ENCODE measurements around the gene PAMR1. TPM values are rescaled to one million over a fixed set of nuclear protein-coding genes. Genes with fewer than 3 reads are reported as not detected.

PAMR1 gene, protein sequence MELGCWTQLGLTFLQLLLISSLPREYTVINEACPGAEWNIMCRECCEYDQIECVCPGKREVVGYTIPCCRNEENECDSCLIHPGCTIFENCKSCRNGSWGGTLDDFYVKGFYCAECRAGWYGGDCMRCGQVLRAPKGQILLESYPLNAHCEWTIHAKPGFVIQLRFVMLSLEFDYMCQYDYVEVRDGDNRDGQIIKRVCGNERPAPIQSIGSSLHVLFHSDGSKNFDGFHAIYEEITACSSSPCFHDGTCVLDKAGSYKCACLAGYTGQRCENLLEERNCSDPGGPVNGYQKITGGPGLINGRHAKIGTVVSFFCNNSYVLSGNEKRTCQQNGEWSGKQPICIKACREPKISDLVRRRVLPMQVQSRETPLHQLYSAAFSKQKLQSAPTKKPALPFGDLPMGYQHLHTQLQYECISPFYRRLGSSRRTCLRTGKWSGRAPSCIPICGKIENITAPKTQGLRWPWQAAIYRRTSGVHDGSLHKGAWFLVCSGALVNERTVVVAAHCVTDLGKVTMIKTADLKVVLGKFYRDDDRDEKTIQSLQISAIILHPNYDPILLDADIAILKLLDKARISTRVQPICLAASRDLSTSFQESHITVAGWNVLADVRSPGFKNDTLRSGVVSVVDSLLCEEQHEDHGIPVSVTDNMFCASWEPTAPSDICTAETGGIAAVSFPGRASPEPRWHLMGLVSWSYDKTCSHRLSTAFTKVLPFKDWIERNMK
- total RNA-seq, result not detected in 2 replicates

DNA sequence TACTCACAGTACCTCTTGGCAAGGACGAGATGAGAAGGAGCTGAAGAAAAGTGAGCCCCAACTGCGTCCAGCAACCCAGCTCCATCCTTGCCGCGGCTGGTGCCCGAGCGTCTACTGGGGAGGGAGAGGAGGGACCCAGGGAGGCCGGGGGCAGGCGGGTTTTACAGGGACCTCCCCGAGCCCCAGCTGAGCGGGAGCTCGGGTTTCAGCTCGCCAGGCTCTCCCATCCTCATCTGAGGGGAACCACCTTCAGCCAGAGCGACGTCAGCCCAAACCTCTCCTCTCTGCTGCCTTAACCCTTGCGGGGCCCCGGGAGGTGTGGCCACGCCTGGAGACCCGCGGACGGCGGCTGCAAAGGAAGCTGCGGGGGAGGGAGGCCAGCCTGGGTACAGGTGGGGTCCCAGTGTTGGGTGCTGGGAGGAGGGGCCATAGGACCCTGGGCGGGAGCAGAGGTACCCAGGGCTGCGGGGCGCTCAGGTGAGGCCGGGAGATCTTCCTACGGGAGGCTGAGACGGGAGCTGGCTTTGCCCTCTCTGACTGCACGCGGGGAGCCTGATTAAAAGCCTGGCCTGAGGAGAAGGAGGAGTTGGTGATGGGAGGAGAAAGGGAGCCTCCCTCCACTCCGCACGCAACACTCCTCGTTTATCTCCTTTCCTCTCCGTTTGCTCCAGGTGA, at the start of gene PAMR1:
PAMR1 (minus strand) TSS at position 116 of the 675 bp plus-strand sequence; CDS start at position 85, 31 bp downstream.
- DNase-seq, result no peak
- peaks cover 62% of the 10 kb centered on the region for H3K27me3 Mint-ChIP-seq

DNA sequence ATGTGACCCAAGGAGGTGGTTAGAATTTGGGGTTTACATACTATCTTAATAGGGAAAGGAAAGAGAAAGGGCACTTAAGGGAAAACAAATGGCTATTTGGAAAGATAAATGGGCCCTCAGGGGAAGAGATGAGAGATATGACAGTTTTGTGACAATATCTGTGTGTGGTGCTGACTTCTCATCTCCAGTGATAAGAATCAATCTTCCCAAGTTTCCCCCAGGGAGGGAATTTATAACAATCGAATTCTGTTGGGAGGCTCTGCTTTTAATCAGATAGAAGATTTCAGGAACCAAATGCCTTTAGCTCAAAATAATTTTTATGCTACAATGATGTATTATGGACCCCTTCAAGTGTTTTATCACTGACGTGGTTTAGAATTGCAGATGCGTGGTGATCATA, 46.3 kb upstream of the PAMR1 start:
- Mint-ChIP-seq H3K27ac (no peak overlapping the region), H3K36me3 (ENCODE audit: low read depth) (no peaks in the 10 kb centered on the region), H3K9me3 (peaks cover 3% of the 10 kb centered on the region), H3K27me3 (peaks cover 7% of the 10 kb centered on the region), H3K4me1 (no peaks in the 10 kb centered on the region), H3K4me3 (no peak overlapping the region)
- intact Hi-C loops (cut with micrococcal nuclease), result no loop called here
- DNase-seq, result no peak

More for the DNA sequence above, at the start of gene PAMR1:
- H3K4me3 Mint-ChIP-seq, result no peak within 1 kb of the TSS
- intact Hi-C loops (cut with micrococcal nuclease), result no loop called here
- H3K27ac Mint-ChIP-seq, result no peak within 1 kb of the TSS
- H3K36me3 Mint-ChIP-seq (ENCODE audit: low read depth), result no peaks in the 10 kb centered on the region
- H3K9me3 Mint-ChIP-seq, result no peaks in the 10 kb centered on the region
- no peaks in the 10 kb centered on the region for H3K4me1 Mint-ChIP-seq

DNA sequence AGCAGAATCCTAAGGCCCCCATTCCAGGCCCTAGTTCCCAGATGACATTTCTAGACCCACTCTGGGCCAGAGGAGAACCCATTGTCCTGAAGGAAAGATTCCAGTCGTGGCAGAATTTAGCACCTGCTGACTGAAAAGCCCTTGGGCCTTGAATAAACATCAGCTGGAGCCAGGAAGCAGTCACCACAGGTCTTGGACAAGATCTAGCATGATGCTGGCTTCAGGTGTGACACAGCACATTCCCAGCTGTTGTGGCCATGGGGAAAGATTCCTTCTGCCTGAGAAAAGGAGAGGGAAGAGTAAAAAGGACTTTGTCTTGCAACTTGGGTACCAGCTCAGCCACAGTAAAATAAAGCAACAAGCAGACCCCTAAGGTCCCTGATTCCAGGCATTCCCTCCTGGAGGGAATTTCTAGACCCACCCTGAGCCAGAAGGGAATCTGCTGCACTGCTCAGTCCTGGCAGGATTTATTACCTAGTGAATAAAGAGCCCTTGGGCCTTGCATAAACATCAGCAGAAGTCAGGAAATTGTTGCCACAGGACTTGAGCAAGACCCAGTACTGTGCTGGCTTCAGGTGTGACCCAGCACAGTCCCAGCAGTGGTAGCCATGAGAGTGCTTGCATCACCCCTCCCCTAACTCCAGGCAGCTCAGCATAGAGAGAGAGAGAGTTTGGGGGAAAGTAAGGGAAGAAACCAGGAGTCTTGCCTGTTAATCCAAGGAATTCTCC, 42.5 kb upstream of the PAMR1 start:
- no peaks in the 10 kb centered on the region for H3K36me3 Mint-ChIP-seq (ENCODE audit: low read depth)
- no peaks in the 10 kb centered on the region for H3K4me1 Mint-ChIP-seq
- DNase-seq, result no peak
- intact Hi-C loops (cut with micrococcal nuclease), result no loop called here
- H3K9me3 Mint-ChIP-seq, result no peaks in the 10 kb centered on the region
- H3K27ac Mint-ChIP-seq, result no peak overlapping the region
- no peaks in the 10 kb centered on the region for H3K27me3 Mint-ChIP-seq
- H3K4me3 Mint-ChIP-seq, result no peak overlapping the region

DNA sequence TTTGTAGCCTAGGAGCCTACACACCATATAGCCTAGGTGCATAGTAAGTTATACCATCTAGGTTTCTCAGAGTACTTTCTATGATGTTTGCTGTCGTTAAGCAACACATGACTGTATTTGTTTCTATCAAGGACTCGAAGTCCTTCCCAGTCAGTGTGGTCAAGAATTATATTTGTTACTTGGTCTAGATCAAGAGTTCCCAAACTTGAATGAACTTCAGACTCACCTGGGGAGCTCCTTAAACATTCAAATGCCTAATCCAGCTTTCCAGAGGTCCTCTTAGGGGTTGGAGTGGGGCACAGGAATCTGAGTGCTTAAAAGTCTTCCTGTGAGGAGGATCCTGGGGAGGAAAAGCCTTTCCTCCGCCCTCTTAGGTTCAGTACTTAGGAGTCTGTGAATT, 41.5 kb upstream of the PAMR1 start:
- H3K4me3 Mint-ChIP-seq, result no peak overlapping the region
- intact Hi-C loops (cut with micrococcal nuclease), result no loop called here
- H3K27me3 Mint-ChIP-seq, result peaks cover 3% of the 10 kb centered on the region
- H3K36me3 Mint-ChIP-seq (ENCODE audit: low read depth), result no peaks in the 10 kb centered on the region
- H3K9me3 Mint-ChIP-seq, result no peaks in the 10 kb centered on the region
- H3K27ac Mint-ChIP-seq, result no peak overlapping the region
- no peaks in the 10 kb centered on the region for H3K4me1 Mint-ChIP-seq
- DNase-seq, result no peak

DNA sequence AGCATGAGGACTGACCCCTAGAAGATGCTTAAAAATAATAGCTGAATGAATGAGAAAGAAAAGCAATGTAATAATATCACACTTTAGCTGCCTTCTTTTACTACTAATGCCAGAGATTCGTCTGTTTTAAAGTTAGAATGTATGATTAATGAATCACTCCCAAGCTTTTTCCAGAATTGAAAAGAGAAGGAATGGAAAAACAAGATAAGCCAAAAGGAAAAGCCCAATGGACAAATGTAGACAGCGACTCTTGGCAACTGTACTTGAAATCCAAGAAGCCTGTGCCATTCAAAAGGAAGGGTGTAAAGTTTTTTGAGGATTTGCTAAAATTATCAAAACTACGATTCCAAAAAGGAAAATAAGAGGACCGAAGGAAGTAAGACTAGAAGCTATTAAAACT, 40.8 kb upstream of the PAMR1 start:
- Mint-ChIP-seq H3K4me1 (no peaks in the 10 kb centered on the region), H3K27ac (no peak overlapping the region), H3K36me3 (ENCODE audit: low read depth) (no peaks in the 10 kb centered on the region), H3K4me3 (no peak overlapping the region), H3K9me3 (no peaks in the 10 kb centered on the region), H3K27me3 (peaks cover 5% of the 10 kb centered on the region)
- no peak for DNase-seq
- intact Hi-C loops (cut with micrococcal nuclease), result no loop called here

DNA sequence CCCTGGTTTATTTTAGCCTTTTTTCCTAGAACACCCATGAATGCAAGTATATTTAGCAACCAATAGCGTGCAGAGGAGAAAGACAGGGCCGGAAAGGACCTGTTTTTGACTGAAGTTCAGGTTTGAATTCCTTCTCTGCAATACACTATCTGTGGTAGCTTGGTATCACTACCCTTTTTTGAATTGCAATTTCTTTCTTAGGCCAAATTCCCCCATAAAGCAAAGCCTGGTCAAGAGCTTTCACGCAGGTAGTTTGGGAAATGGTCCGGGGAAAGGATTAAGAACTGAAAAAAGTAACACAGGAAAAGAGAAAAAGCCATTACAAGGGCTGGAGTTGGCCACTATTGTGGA, 38.8 kb upstream of the PAMR1 start:
- Mint-ChIP-seq H3K27me3 (peaks cover 14% of the 10 kb centered on the region), H3K4me3 (no peak overlapping the region), H3K9me3 (no peaks in the 10 kb centered on the region), H3K4me1 (no peaks in the 10 kb centered on the region), H3K36me3 (ENCODE audit: low read depth) (no peaks in the 10 kb centered on the region), H3K27ac (no peak overlapping the region)
- no peak for DNase-seq
- intact Hi-C loops (cut with micrococcal nuclease), result no loop called here

DNA sequence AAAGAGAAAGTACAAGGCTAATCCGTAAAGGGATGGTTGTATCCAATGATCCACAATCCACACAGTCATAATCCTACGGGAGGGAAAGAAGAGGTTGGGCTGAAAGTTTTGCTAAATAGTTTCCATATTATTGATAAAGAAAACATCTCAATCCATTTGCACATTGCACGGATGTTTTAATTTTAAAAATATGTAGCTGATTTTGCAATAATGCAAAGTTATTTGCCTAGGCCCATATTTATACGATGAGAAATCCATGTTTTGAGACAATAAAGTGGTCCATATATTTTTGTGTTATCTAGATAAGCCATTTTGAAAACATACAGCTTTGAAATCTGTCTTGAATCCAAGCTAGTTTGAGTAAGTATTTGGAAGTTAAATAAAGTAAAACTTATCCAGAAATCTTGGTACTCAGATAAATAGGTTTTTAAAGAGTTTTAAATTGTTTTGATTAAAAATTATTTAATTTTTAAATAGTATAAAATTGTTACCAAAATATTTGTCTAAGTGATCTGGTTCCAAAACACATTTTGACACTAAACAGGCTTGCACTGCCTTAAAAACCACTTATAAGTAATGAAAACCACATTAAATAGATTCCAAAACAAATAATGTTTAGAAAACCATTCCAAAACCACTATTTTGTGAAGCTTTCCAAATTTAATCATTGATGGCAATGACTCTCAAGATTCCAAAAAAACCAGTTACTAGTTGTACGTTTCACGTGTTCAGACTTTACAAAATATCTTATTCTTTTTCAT, 38.2 kb upstream of the PAMR1 start:
- Mint-ChIP-seq H3K27me3 (peaks cover 14% of the 10 kb centered on the region), H3K9me3 (no peaks in the 10 kb centered on the region), H3K27ac (no peak overlapping the region), H3K4me1 (no peaks in the 10 kb centered on the region), H3K4me3 (no peak overlapping the region), H3K36me3 (ENCODE audit: low read depth) (no peaks in the 10 kb centered on the region)
- DNase-seq, result no peak
- intact Hi-C loops (cut with micrococcal nuclease), result no loop called here

DNA sequence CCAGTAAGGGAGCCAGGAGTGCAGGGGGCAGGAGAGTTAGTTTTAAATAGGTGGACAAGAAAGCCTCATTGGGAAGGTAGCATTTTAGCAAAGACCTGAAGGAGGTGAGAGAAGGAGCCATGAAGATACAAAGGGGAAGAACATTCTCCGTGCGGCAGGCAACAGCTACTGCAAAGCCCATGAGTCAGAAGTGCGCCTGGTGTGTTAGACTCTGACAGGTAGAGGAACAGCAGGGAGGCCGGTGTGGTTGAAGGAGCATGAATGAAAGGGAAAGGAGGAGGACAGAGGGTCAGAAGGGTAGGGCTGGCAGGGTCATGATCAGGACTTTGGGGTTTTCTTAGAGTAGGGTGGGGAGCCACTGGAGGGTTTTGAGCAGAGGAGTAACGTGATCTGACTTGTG, 34.5 kb upstream of the PAMR1 start:
- H3K36me3 Mint-ChIP-seq (ENCODE audit: low read depth), result no peaks in the 10 kb centered on the region
- H3K4me1 Mint-ChIP-seq, result no peaks in the 10 kb centered on the region
- H3K4me3 Mint-ChIP-seq, result no peak overlapping the region
- DNase-seq, result no peak
- intact Hi-C loops (cut with micrococcal nuclease), result no loop called here
- no peak overlapping the region for H3K27ac Mint-ChIP-seq
- H3K9me3 Mint-ChIP-seq, result no peaks in the 10 kb centered on the region
- H3K27me3 Mint-ChIP-seq, result peaks cover 18% of the 10 kb centered on the region

DNA sequence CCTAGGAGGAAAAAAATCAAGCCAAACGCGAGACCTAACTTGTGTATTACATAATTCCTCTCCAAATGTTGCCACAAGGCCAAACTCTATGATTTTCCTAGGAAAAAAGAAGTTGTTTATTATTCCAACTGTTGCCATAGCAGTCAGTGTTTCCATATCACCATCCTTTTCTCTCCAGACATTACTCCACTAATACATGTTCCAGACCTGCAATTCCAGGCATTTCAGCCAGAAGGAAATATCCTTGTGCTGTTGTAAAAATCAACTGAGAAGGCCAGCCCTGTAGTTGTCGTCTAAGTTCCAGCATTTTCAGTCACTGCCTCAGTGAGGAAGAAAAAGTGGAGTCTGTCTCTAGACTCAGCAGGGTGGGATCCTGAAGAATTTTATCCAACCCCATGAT, 33.1 kb upstream of the PAMR1 start:
- no peak for DNase-seq
- no peak overlapping the region for H3K4me3 Mint-ChIP-seq
- H3K9me3 Mint-ChIP-seq, result no peaks in the 10 kb centered on the region
- peaks cover 21% of the 10 kb centered on the region for H3K27me3 Mint-ChIP-seq
- no peaks in the 10 kb centered on the region for H3K36me3 Mint-ChIP-seq (ENCODE audit: low read depth)
- intact Hi-C loops (cut with micrococcal nuclease), result no loop called here
- H3K27ac Mint-ChIP-seq, result no peak overlapping the region
- H3K4me1 Mint-ChIP-seq, result no peaks in the 10 kb centered on the region

DNA sequence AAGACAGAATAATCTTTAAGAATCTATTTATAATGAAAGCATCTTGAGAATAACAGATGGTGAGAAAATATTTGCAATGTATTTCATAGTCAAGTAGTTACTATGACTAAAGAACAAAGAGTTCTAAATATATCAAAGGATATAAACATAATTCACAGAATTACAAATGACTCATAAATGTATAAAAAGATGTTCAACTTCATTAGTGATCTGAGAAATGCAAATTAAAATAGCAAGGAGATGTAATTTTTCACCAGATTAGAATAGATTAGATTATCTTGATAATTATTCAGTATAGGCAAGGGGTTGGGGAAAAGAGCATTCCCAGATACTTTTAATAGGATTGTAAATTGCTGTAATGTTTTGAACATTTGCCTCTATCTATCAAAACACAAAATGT, 30.1 kb upstream of the PAMR1 start:
- intact Hi-C loops (cut with micrococcal nuclease), result no loop called here
- Mint-ChIP-seq H3K4me3 (no peak overlapping the region), H3K27me3 (peaks cover 13% of the 10 kb centered on the region), H3K9me3 (no peaks in the 10 kb centered on the region), H3K27ac (no peak overlapping the region), H3K4me1 (no peaks in the 10 kb centered on the region), H3K36me3 (ENCODE audit: low read depth) (no peaks in the 10 kb centered on the region)
- DNase-seq, result no peak

DNA sequence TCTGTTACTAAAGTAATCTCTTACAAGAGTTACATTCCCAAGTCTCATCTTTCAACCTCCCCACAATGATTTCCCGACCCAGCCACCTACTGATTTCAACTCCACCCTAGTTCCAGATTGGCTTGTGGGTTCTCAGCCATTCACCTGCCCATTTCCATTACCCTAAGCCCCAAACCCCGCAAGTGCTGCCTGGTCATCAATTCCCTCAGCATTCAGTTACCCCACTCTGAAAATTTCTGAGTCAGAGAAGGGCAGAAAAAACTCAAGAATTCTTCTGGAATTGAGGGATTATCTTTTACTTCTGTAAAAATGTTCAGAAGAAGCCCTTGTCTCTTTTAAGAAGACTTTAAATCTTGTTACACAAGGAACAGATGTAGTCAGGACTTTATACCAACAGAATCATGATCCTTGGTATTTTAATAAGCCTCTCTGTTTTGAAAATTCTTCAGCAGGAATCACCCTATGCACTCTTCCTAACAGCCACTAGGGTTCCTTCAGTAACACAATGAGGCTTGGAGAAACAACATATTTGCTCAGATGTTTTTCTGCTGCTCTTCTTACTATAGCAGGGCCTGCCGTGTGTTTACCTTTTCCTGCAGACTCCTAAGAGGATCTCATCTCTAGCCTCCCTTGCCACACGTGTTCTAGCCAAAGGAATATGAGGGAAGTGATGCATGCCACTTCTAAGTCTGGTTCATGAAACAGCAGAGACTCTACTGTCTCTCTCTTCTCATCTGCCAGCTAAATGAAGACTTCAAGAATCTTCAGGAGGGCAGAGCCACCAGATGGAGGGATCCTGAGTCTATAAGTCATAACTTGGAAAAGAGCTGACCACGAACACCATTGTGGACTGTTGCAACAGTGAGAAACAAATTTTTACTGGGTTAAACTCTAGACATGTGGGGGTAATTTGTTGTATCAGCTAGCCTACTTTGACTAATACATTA, 29.3 kb upstream of the PAMR1 start:
- peaks cover 11% of the 10 kb centered on the region for H3K27me3 Mint-ChIP-seq
- no peak overlapping the region for H3K4me3 Mint-ChIP-seq
- no peaks in the 10 kb centered on the region for H3K9me3 Mint-ChIP-seq
- H3K4me1 Mint-ChIP-seq, result no peaks in the 10 kb centered on the region
- intact Hi-C loops (cut with micrococcal nuclease), result no loop called here
- H3K36me3 Mint-ChIP-seq (ENCODE audit: low read depth), result no peaks in the 10 kb centered on the region
- no peak overlapping the region for H3K27ac Mint-ChIP-seq
- no peak for DNase-seq

DNA sequence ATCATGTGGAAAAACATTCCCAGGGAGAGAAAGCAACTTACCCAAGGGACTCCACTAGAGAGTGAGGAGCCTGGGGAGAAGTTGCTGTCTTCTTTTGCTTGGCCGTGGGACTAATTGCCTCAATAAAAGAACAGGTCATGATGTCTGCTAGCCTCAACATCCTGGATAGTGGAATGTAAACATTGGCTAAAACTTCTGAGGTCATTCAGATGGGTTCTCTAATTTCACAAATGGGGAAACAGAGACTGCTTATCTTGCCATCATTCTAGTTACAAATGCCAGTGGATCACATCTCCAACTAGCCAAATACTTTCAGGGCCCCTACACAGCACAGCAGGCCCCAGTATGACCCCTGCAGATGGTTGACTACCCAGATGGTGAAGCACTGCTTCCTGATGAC, 28.4 kb upstream of the PAMR1 start:
- Mint-ChIP-seq H3K36me3 (ENCODE audit: low read depth) (no peaks in the 10 kb centered on the region), H3K27me3 (peaks cover 11% of the 10 kb centered on the region)

More for the DNA sequence above, 28.4 kb upstream of the PAMR1 start:
- Mint-ChIP-seq H3K4me1 (no peaks in the 10 kb centered on the region), H3K9me3 (no peaks in the 10 kb centered on the region), H3K4me3 (no peak overlapping the region), H3K27ac (no peak overlapping the region)
- intact Hi-C loops (cut with micrococcal nuclease), result no loop called here
- no peak for DNase-seq

Data from activated CD4-positive, alpha-beta T cell treated with anti-CD3 and anti-CD28 coated beads, Interleukin-2, amount 10 ng/mL, durations not matched to agents 24 days and 14 days (primary cell).